Stomach (tissue), 9 donors: Measurements from ENCODE around the gene FAM114A1. TPM values are rescaled to one million over a fixed set of nuclear protein-coding genes. Genes with fewer than 3 reads are reported as not detected.
A peak's percentile ranks its signal among the peaks of the same experiment; 100 is the strongest.

ENCODE experiments used
- DNase-seq, 2 donors: peaks; one replicate each; pipeline versions ENCODE4 v3.0.0 to v3.0.0-alpha.2; 2013 to 2019
- H3K27ac ChIP-seq, 5 donors: fragments of 200-600 bp in 4 of 5; sonication (generic) in 4 of 5; one replicate each; pipeline ENCODE4 v1.5.1; 2013 to 2019; ENCODE audit warnings: mild to moderate bottlenecking in 1 of 5, moderate library complexity in 1 of 5
- H3K27me3 ChIP-seq, 3 donors: fragments of 200-600 bp; sonication (generic); one replicate each; pipeline ENCODE4 v1.5.1; 2017 to 2019; ENCODE audit warnings: mixed run types in 1 of 3
- H3K36me3 ChIP-seq, 4 donors: fragments of 200-600 bp; sonication (generic); 1 replicate in 3 of 4; 2 replicates in 1 of 4; pipeline ENCODE4 v1.5.1; 2016 to 2019
- H3K4me1 ChIP-seq, 4 donors: fragments of 200-600 bp; sonication (generic); one replicate each; pipeline ENCODE4 v1.5.1; 2016 to 2019
- H3K4me3 ChIP-seq, 4 donors: fragments of 200-600 bp; sonication (generic) in 3 of 4; one replicate each; pipeline ENCODE4 v1.5.1; 2016 to 2019; ENCODE audit warnings: mild to moderate bottlenecking in 1 of 4
- H3K9me3 ChIP-seq, 4 donors: fragments of 200-600 bp; sonication (generic); one replicate each; pipeline ENCODE4 v1.5.1; 2016 to 2019
- EP300 ChIP-seq: sonication (generic); formaldehyde crosslinking; IDR thresholded peaks from one replicate; pipeline ENCODE4 v1.6.1; 2017; ENCODE audit warnings: antibody characterized with exemption
- POLR2A ChIP-seq, 4 donors: fragments of 450-650 bp; IDR thresholded peaks; one replicate each; pipeline ENCODE4 v1.6.1; 2016; ENCODE audit warnings: antibody characterized with exemption in 4 of 4, control low read depth in 2 of 4, mild to moderate bottlenecking in 1 of 4, moderate library complexity in 1 of 4
- POLR2AphosphoS5 ChIP-seq, 3 donors: sonication (generic); formaldehyde crosslinking; IDR thresholded peaks; one replicate each; pipeline ENCODE4 v1.6.1; 2016; ENCODE audit warnings: antibody characterized with exemption in 3 of 3
- WGBS, 5 donors: extraction: QIAGEN DNeasy Blood & Tissue Kit in 3 of 5; methylation state at CpG; one replicate each; pipeline versions ENCODE4 v1.1.5 to v1.1.7; 2013 to 2018; 5-methylcytosine and 5-hydroxymethylcytosine counted together
- intact Hi-C: fragments of 100-400 bp; cut with DNase I; formaldehyde crosslinking; loops from one replicate; pipeline ENCODE4 v1.15.1; 2023; ENCODE audit warnings: low total_unique reads
- polyA plus RNA-seq, 3 donors: library from polyadenylated mRNA; stranded (reverse); fragments of 200-250 nt; gene quantifications; one replicate each; pipeline ENCODE4 v1.2.3, GENCODE V29; 2013
- total RNA-seq, 5 donors: library from RNA; depleted of rRNA; stranded (reverse); fragments of >200 nt; gene quantifications; one replicate each; pipeline versions ENCODE4 v1.1.0 to v1.2.3, GENCODE V29; 2014 to 2016
- TF ChIP-seq, protein P1 (sequence below), 7 experiments: fragments of 450-650 bp in 4 of 7; fragments of 200-600 bp in 3 of 7; sonication (generic) in 3 of 7; IDR thresholded peaks; one replicate each; pipeline ENCODE4 v1.5.1; 2016 to 2019; ENCODE audit warnings: antibody characterized with exemption in 7 of 7, control low read depth in 2 of 7, mild to moderate bottlenecking in 1 of 7
- donor health status: healthy with polysubstance abuse.
- donor health status: Bipolar disorder and iron deficiency.
- donor health status: healthy.

FAM114A1 gene
- total and polyA plus RNA-seq, 8 donors, result 10.4 to 149 (median 47.9) TPM

GRCh38 chr4:38982361-38983095 is 114.9 kb downstream of the FAM114A1 start:
- no peaks in the 10 kb centered on the region for H3K36me3 ChIP-seq
- H3K27me3 ChIP-seq, result no peaks in the 10 kb centered on the region
- DNase-seq, result no peak
- H3K4me3 ChIP-seq, result no peak overlapping the region
- H3K4me1 ChIP-seq, result peaks cover 0 to 7% (median 2%) of the 10 kb centered on the region in 4 donors
- no peak for TF ChIP-seq EP300
- TF ChIP-seq POLR2A (IDR thresholded peaks at IDR 0.05), result no peak
- TF ChIP-seq POLR2AphosphoS5 (IDR thresholded peaks at IDR 0.05), result no peak
- TF ChIP-seq, protein P1, sequence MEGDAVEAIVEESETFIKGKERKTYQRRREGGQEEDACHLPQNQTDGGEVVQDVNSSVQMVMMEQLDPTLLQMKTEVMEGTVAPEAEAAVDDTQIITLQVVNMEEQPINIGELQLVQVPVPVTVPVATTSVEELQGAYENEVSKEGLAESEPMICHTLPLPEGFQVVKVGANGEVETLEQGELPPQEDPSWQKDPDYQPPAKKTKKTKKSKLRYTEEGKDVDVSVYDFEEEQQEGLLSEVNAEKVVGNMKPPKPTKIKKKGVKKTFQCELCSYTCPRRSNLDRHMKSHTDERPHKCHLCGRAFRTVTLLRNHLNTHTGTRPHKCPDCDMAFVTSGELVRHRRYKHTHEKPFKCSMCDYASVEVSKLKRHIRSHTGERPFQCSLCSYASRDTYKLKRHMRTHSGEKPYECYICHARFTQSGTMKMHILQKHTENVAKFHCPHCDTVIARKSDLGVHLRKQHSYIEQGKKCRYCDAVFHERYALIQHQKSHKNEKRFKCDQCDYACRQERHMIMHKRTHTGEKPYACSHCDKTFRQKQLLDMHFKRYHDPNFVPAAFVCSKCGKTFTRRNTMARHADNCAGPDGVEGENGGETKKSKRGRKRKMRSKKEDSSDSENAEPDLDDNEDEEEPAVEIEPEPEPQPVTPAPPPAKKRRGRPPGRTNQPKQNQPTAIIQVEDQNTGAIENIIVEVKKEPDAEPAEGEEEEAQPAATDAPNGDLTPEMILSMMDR (IDR thresholded peaks at IDR 0.05), result no peak
- intact Hi-C loops, result no loop called here
- H3K27ac ChIP-seq, result no peak overlapping the region
- WGBS, 5 donors, result 94 to 97% (median 95%) methylated on average over 5 of the region's 5 CpGs
- H3K9me3 ChIP-seq, result no peaks in the 10 kb centered on the region

- intact Hi-C loops, result no loop called here
- no peak for TF ChIP-seq POLR2A (IDR thresholded peaks at IDR 0.05)
- no peak for TF ChIP-seq POLR2AphosphoS5 (IDR thresholded peaks at IDR 0.05)
- no peak for TF ChIP-seq EP300
- TF ChIP-seq, protein P1 (IDR thresholded peaks at IDR 0.05), result no peak
- Histone ChIP-seq H3K4me3 (no peak overlapping the region), H3K4me1 (peaks cover 0 to 7% (median 2%) of the 10 kb centered on the region in 4 donors), H3K9me3 (no peaks in the 10 kb centered on the region), H3K27ac (no peak overlapping the region), H3K27me3 (no peaks in the 10 kb centered on the region), H3K36me3 (no peaks in the 10 kb centered on the region)
- WGBS, 5 donors, result 83 to 90% (median 86%) methylated on average over 6 of the region's 6 CpGs
- DNase-seq, result no peak
These were observed 115.7 kb downstream of the FAM114A1 start for GRCh38 chr4:38983291-38983690.

- TF ChIP-seq EP300, result no peak
- TF ChIP-seq, protein P1 (IDR thresholded peaks at IDR 0.05), result no peak
- no peak for TF ChIP-seq POLR2A (IDR thresholded peaks at IDR 0.05)
- no peak for TF ChIP-seq POLR2AphosphoS5 (IDR thresholded peaks at IDR 0.05)
- 70 to 76% (median 75%) methylated on average over 12 of the region's 12 CpGs for WGBS, 5 donors
- Histone ChIP-seq H3K4me3 (no peak overlapping the region), H3K36me3 (no peaks in the 10 kb centered on the region), H3K27ac (no peak overlapping the region), H3K27me3 (no peaks in the 10 kb centered on the region), H3K9me3 (no peaks in the 10 kb centered on the region), H3K4me1 (peaks cover 0 to 7% (median 2%) of the 10 kb centered on the region in 4 donors)
- intact Hi-C loops, result no loop called here
- DNase-seq, result peak in 1 of 2 donors; percentile 20
These were observed 116.4 kb downstream of the FAM114A1 start for GRCh38 chr4:38983787-38984598.

DNA sequence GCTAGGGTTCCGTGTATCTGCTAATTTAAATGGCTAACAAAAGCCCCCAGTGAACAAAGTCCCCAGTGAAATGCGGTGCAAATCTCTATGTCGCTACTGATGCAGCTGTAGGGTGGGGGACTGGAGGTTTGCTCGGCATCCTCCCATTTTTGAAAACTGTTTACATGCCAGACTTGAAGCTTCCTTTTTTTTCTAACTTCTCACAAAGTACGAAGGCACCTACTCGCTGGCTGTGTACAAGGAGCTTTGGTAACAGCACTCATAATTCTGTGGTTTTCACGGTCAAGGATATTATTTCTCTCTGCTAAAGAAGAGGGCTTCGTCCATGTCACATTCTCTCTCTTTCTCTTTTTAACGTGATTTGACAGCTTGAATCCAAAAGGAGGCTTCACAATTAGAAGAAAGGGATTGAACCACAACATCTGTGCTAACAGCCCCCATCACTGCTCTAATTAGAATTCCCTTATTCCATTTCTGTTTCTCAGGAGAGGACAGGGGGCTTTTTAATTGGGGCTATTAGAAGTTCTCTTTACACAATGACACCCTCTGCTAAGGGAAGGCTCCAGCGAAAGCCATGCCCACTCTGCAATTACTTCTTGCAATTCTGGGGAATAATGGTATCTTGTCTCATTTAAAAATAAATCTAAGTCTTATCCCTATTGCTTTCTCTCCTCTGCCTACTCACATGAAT is 117.9 kb downstream of the FAM114A1 start:
- intact Hi-C loops, result no loop called here
- Histone ChIP-seq H3K27ac (peak overlapping the region in 1 of 5 donors; percentile 27), H3K4me3 (no peak overlapping the region), H3K9me3 (no peaks in the 10 kb centered on the region), H3K27me3 (no peaks in the 10 kb centered on the region), H3K4me1 (peaks cover 0 to 7% (median 2%) of the 10 kb centered on the region in 4 donors), H3K36me3 (no peaks in the 10 kb centered on the region)
- no peak for DNase-seq
- 62 to 69% (median 62%) methylated on average over 10 of the region's 10 CpGs for WGBS, 5 donors
- no peak for TF ChIP-seq EP300
- TF ChIP-seq, protein P1 (IDR thresholded peaks at IDR 0.05), result no peak
- no peak for TF ChIP-seq POLR2A (IDR thresholded peaks at IDR 0.05)
- no peak for TF ChIP-seq POLR2AphosphoS5 (IDR thresholded peaks at IDR 0.05)
